ENCODE measurements around the gene GLRX. TPM values are rescaled to one million over a fixed set of nuclear protein-coding genes. Genes with fewer than 3 reads are reported as not detected.
"Not testable (repeated sequence)": the region's sequence is repeated elsewhere in the genome, so short reads cannot be mapped to it uniquely, and the experiment has no call there.

The GLRX gene
- total and polyA plus RNA-seq, 2 experiments from 2014 or later, result 15.7 to 51.1 TPM

DNA sequence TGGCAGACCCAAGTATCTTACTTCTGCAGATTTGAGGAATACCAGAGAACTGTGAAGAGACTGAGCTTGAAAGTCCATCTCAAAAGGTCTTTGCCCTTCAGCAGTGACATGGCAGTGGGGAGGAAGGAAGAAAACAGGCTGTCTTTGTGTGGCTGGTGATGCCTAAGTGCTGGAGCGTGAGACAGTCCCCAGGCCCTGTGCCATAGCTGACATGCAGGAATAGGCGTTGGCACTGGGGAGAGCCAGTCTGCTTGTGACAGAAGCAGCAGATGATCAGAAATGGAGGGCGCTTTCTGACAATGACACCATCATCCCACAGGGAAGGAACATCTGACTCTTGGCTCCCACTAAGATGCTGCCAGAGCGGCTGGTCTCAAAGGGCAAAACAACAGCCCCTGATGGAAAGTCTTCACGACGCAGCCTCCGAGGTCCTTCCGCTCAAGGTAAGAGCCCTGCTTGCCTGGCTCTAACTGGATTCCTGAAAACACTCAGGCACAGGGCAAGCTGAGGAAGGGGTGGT lies 15.5 kb upstream of the GLRX start:
- no peak for DNase-seq (ENCODE audit: low read depth in 1 of 2, low spot score in 1 of 2)
- Histone ChIP-seq H3K27me3 (no peaks in the 10 kb centered on the region), H3K4me3 (no peak overlapping the region), H3K36me3 (no peaks in the 10 kb centered on the region), H3K27ac (no peak overlapping the region), H3K9me3 (ENCODE audit: low read depth) (no peaks in the 10 kb centered on the region), H3K4me1 (ENCODE audit: low read depth) (peaks cover 7% of the 10 kb centered on the region)
- TF ChIP-seq, protein P1, sequence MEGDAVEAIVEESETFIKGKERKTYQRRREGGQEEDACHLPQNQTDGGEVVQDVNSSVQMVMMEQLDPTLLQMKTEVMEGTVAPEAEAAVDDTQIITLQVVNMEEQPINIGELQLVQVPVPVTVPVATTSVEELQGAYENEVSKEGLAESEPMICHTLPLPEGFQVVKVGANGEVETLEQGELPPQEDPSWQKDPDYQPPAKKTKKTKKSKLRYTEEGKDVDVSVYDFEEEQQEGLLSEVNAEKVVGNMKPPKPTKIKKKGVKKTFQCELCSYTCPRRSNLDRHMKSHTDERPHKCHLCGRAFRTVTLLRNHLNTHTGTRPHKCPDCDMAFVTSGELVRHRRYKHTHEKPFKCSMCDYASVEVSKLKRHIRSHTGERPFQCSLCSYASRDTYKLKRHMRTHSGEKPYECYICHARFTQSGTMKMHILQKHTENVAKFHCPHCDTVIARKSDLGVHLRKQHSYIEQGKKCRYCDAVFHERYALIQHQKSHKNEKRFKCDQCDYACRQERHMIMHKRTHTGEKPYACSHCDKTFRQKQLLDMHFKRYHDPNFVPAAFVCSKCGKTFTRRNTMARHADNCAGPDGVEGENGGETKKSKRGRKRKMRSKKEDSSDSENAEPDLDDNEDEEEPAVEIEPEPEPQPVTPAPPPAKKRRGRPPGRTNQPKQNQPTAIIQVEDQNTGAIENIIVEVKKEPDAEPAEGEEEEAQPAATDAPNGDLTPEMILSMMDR (IDR thresholded peaks at IDR 0.05; ENCODE audit: low read depth, low read length), result no peak

DNA sequence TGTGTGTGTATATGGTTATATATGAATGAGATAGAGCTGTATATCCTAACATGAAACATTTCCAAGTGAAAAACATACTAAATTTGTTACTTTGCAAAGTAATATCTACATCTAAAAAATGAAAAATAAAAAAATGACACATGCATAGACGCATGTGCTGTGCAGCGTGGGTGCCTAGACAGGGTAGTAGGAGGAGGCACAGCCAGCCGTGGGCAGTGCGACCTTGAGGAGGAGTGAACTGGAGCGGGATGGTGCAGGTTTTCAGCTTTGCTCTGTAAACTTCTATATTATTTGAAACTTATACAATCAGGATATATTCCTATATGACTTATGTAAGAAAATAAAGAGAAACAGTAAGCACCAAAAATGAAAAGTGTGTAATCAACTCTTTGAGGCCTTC lies 15.0 kb upstream of the GLRX start:
- TF ChIP-seq, protein P1 (IDR thresholded peaks at IDR 0.05; ENCODE audit: low read depth, low read length), result no peak
- H3K27me3 ChIP-seq, result no peaks in the 10 kb centered on the region
- H3K27ac ChIP-seq, result no peak overlapping the region
- no peak for DNase-seq (ENCODE audit: low read depth in 1 of 2, low spot score in 1 of 2)
- no peaks in the 10 kb centered on the region for H3K9me3 ChIP-seq (ENCODE audit: low read depth)
- peaks cover 7% of the 10 kb centered on the region for H3K4me1 ChIP-seq (ENCODE audit: low read depth)
- no peak overlapping the region for H3K4me3 ChIP-seq
- no peaks in the 10 kb centered on the region for H3K36me3 ChIP-seq

DNA sequence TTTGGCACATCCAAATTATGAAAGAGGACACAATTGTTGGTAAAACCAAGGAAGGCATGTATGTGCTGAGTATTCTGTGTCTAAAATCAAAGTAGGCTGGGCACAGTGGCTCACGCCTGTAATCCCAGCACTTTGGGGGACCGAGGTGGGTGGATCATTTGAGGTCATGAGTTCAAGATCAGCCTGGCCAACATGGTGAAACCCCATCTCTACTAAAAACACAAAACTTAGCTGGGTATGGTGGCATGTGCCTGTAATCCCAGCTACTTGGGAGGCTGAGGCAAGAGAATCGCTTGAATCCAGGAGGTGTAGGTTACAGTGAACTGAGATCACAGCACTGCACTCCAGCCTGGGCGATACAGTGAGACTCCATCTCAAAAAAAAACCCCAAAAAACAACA lies 14.4 kb upstream of the GLRX start:
- H3K4me1 ChIP-seq (ENCODE audit: low read depth); H3K27ac ChIP-seq; DNase-seq (ENCODE audit: low read depth in 1 of 2, low spot score in 1 of 2): not testable (repeated sequence)

DNA sequence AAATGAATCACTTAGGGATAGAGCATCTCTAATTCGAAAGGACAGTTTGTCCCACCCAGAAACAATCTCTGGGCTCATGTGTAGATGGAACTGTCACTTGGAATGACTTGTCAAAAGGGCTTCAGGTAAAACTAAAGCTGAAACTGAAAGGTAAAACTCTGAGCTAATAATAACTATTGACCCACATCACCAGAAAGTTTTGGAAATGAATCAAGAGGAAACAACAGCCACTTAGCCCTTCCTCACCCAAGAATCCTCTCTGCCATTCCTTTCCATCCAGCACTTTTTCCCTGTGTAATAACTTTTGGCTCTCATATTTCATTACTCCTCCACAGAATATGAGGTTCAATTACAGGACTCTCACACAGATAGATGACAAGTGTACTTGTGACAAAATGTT lies 14.0 kb upstream of the GLRX start:
- H3K27me3 ChIP-seq, result no peaks in the 10 kb centered on the region
- no peaks in the 10 kb centered on the region for H3K36me3 ChIP-seq
- H3K4me1 ChIP-seq (ENCODE audit: low read depth), result peaks cover 7% of the 10 kb centered on the region
- TF ChIP-seq, protein P1 (IDR thresholded peaks at IDR 0.05; ENCODE audit: low read depth, low read length), result no peak
- H3K9me3 ChIP-seq (ENCODE audit: low read depth), result no peaks in the 10 kb centered on the region
- DNase-seq (ENCODE audit: low read depth in 1 of 2, low spot score in 1 of 2), result no peak
- no peak overlapping the region for H3K27ac ChIP-seq
- no peak overlapping the region for H3K4me3 ChIP-seq

More for the DNA sequence above, 14.4 kb upstream of the GLRX start:
- not testable (repeated sequence) for H3K9me3 ChIP-seq (ENCODE audit: low read depth); H3K27me3 ChIP-seq; H3K4me3 ChIP-seq; H3K36me3 ChIP-seq

DNA sequence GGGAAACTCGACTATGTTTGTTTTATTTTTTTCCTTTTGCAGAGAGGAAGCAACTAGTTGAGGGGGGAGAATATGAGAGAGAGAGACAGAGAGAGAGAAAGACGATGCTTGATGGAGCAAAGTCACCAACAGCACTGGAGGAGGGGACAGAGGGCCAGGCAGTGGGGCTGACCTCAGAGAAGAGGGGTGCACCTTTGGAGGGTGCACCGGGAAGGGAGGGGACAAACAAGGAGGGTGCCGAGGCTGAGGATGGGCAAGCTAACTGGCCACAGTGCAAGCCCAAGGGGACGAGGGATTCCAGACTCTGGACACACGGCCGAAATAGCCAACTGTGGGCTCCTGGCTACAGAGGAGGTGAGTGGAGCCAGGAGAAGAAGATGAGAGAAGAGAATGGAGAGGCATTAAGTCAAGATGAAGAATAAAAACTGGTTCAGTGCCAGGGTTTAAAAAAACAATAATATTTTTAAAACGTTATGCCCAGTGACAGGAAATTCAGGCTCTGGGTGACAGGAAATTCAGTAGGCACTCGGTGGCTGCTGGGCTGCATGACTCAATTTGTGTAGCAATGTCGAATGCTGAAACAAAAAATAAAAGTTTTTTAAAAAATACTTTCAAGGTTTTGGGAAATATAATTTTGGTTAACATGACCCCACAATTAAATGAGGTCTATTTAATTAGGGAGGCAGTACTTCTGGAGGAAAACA lies 13.3 kb upstream of the GLRX start:
- Histone ChIP-seq H3K27me3 (no peaks in the 10 kb centered on the region), H3K9me3 (ENCODE audit: low read depth) (no peaks in the 10 kb centered on the region), H3K4me1 (ENCODE audit: low read depth) (peaks cover 7% of the 10 kb centered on the region), H3K27ac (no peak overlapping the region), H3K36me3 (no peaks in the 10 kb centered on the region), H3K4me3 (no peak overlapping the region)
- TF ChIP-seq, protein P1 (IDR thresholded peaks at IDR 0.05; ENCODE audit: low read depth, low read length), result no peak
- no peak for DNase-seq (ENCODE audit: low read depth in 1 of 2, low spot score in 1 of 2)

DNA sequence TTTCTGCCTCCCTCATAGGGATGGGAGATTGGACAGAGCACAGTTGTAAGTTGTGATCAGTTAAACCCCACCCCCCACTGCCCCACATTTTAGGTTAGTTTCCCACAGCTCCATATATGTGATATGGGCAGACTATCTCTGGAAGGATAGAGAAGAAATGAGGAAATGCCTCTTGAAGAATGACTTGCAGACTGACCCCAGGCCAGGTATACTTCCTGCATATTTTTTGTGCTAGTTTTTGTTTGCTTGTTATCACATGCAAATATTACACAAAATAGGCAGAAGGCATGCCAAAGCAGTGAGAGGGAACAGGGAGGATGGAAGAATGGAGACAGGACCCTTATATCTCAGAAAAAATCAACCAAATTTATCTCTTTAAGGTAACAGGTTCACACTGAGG lies 10.1 kb upstream of the GLRX start:
- H3K4me1 ChIP-seq (ENCODE audit: low read depth), result peaks cover 7% of the 10 kb centered on the region
- H3K4me3 ChIP-seq, result no peak overlapping the region
- DNase-seq (ENCODE audit: low read depth in 1 of 2, low spot score in 1 of 2), result no peak
- H3K9me3 ChIP-seq (ENCODE audit: low read depth), result no peaks in the 10 kb centered on the region
- H3K27me3 ChIP-seq, result no peaks in the 10 kb centered on the region
- TF ChIP-seq, protein P1 (IDR thresholded peaks at IDR 0.05; ENCODE audit: low read depth, low read length), result no peak
- no peak overlapping the region for H3K27ac ChIP-seq
- H3K36me3 ChIP-seq, result no peaks in the 10 kb centered on the region

Measured in cardiac muscle cell (in vitro differentiated cells and primary cell).